ENCODE data around the gene RYR3.

DNA sequence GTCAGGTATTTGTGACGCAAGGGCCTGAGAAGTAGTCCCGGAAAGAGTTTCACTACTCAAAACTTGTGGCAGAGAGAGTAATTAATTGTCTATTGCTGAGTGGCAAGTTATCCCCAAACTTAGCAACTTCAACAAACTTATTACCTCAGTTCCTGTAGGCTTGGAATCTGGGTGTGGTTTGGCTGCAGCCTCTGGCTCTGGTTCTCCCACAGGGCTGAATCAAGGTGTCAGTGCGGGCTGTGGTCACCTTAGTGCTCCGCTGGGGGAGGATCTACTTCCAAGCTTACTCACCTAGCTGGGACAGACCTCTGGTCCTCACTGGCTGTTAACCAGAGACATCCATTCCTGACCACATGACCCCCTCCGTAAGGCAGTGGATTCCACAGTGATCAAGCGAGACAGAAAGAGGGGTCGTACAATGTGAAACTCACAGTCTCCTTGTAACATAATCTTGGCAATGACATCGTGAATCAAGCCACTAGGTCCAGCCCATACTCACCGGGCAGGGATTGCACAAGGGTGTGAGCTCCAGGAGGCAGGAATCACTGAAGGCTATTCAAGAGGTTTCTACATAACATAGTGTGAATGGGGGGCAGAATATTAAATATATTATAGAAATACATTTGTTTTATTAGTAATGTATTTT, 138.3 kb downstream of the RYR3 start:
- TF ChIP-seq, protein P1, sequence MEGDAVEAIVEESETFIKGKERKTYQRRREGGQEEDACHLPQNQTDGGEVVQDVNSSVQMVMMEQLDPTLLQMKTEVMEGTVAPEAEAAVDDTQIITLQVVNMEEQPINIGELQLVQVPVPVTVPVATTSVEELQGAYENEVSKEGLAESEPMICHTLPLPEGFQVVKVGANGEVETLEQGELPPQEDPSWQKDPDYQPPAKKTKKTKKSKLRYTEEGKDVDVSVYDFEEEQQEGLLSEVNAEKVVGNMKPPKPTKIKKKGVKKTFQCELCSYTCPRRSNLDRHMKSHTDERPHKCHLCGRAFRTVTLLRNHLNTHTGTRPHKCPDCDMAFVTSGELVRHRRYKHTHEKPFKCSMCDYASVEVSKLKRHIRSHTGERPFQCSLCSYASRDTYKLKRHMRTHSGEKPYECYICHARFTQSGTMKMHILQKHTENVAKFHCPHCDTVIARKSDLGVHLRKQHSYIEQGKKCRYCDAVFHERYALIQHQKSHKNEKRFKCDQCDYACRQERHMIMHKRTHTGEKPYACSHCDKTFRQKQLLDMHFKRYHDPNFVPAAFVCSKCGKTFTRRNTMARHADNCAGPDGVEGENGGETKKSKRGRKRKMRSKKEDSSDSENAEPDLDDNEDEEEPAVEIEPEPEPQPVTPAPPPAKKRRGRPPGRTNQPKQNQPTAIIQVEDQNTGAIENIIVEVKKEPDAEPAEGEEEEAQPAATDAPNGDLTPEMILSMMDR (IDR thresholded peaks at IDR 0.05; ENCODE audit: insufficient read depth, low read length, poor library complexity, severe bottlenecking): no peak
- no peak for TF ChIP-seq EZH2phosphoT487 (conservative IDR thresholded peaks at IDR 0.05; ENCODE audit: low read length)

Measured in SU-DHL-6 (cell line).